Gastroesophageal sphincter (tissue), 3 donors: Measurements from ENCODE around the gene TIMM23.

Source experiments
- POLR2A ChIP-seq, 2 donors: fragments of 450-650 bp; IDR thresholded peaks; one replicate each; pipeline ENCODE4 v1.6.1; 2017; ENCODE audit warnings: antibody characterized with exemption in 2 of 2, mild to moderate bottlenecking in 2 of 2, moderate library complexity in 1 of 2
- POLR2AphosphoS5 ChIP-seq: sonication (generic); formaldehyde crosslinking; IDR thresholded peaks from one replicate; pipeline ENCODE4 v1.6.1; 2017; ENCODE audit warnings: antibody characterized with exemption
- TF ChIP-seq, protein P1 (sequence below), 4 experiments: fragments of 200-600 bp in 2 of 4; fragments of 450-650 bp in 2 of 4; sonication (generic) in 1 of 4; IDR thresholded peaks; one replicate each; pipeline ENCODE4 v1.5.1; 2017 to 2019; ENCODE audit warnings: antibody characterized with exemption in 4 of 4, mild to moderate bottlenecking in 2 of 4, moderate library complexity in 2 of 4

DNA sequence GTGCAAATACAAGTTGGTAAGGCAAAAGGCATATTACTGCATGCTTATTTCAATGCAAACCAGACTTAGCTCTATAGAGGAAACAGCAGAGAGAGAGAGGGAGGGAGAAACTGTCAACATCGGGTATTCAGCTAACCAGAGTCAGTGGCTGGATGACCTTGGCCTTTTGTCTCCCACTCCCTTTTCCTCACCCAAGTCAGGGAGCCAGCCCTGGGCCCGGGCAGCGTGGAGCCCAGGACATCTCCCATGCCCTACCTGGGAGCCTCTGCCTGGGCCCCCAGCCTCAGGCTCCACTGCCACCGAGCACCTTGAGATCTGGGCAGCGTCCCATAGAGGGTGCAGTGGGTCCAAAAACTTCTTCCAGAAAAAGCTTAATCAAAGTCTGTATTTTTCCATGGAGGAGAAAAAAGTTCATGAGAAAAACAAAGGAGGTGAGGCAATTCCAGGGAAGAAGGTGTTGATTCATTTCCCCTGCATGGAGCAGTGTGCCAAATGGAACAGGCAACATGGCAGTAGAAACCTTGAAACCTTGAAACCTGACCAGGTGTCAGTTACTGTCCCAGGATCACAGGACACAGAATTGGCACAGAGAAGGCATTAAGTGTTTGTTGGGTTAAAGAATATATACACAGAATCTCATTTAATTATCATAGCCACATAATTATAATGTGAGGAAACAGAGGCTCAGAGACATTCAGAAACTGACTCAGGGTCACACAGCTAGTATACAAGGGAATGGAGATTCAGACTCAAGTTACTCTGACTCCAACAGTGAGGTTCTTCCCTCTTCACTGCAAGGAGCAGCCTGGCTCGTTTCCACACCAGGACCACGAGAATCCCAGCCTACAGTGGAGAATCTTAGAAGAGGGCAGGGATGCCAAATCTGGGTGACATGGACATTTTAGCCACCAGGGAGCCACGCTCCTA, 63.9 kb downstream of the TIMM23 start:
- TF ChIP-seq, protein P1, sequence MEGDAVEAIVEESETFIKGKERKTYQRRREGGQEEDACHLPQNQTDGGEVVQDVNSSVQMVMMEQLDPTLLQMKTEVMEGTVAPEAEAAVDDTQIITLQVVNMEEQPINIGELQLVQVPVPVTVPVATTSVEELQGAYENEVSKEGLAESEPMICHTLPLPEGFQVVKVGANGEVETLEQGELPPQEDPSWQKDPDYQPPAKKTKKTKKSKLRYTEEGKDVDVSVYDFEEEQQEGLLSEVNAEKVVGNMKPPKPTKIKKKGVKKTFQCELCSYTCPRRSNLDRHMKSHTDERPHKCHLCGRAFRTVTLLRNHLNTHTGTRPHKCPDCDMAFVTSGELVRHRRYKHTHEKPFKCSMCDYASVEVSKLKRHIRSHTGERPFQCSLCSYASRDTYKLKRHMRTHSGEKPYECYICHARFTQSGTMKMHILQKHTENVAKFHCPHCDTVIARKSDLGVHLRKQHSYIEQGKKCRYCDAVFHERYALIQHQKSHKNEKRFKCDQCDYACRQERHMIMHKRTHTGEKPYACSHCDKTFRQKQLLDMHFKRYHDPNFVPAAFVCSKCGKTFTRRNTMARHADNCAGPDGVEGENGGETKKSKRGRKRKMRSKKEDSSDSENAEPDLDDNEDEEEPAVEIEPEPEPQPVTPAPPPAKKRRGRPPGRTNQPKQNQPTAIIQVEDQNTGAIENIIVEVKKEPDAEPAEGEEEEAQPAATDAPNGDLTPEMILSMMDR (IDR thresholded peaks at IDR 0.05) = no peak
- no peak for TF ChIP-seq POLR2AphosphoS5
- no peak for TF ChIP-seq POLR2A (IDR thresholded peaks at IDR 0.05)
